GM13976 (cell line): Measurements from ENCODE around the gene RNF34.

ENCODE experiments used
- DNase-seq: peaks from one replicate; pipeline ENCODE4 v3.0.0; 2012; ENCODE audit warnings: low spot score
- in situ Hi-C: fragments of 300-500 bp; cut with MboI; formaldehyde crosslinking; loops from one replicate; pipeline ENCODE4 v1.12.0; 2022; ENCODE audit warnings: low sequenced_read_pairs, mixed read lengths, inconsistent platforms; ENCODE audit not compliant: unreplicated experiment
- TF ChIP-seq, protein P1 (sequence below): IDR thresholded peaks from 2 replicates; pipeline ENCODE4 v1.5.1; 2012; ENCODE audit warnings: borderline replicate concordance, mild to moderate bottlenecking; ENCODE audit not compliant: insufficient read depth; ENCODE audit errors: extremely low read depth, missing control alignments, control extremely low read depth

RNF34 gene

DNA sequence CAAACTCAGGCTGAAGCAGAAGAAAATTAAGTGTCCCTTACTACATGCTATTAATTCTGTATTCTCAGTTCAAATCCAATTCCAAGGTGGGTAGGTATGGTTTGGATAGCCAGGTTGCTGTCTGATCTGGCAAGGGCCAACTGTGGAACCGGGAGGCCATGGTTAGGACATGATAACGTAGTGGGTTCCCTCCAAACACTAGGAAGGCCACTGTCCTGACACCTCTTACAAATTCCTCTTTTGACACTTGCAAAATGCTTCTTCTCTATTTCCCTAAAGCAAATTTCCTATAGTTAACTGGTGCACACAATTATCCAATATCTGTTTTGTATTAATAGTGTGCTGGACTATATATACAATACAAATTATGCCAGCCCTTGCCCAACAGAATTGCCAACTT is 70.8 kb downstream of the RNF34 start:
- in situ Hi-C loops: no loop called here
- DNase-seq: no peak
- TF ChIP-seq, protein P1, sequence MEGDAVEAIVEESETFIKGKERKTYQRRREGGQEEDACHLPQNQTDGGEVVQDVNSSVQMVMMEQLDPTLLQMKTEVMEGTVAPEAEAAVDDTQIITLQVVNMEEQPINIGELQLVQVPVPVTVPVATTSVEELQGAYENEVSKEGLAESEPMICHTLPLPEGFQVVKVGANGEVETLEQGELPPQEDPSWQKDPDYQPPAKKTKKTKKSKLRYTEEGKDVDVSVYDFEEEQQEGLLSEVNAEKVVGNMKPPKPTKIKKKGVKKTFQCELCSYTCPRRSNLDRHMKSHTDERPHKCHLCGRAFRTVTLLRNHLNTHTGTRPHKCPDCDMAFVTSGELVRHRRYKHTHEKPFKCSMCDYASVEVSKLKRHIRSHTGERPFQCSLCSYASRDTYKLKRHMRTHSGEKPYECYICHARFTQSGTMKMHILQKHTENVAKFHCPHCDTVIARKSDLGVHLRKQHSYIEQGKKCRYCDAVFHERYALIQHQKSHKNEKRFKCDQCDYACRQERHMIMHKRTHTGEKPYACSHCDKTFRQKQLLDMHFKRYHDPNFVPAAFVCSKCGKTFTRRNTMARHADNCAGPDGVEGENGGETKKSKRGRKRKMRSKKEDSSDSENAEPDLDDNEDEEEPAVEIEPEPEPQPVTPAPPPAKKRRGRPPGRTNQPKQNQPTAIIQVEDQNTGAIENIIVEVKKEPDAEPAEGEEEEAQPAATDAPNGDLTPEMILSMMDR: no peak

DNA sequence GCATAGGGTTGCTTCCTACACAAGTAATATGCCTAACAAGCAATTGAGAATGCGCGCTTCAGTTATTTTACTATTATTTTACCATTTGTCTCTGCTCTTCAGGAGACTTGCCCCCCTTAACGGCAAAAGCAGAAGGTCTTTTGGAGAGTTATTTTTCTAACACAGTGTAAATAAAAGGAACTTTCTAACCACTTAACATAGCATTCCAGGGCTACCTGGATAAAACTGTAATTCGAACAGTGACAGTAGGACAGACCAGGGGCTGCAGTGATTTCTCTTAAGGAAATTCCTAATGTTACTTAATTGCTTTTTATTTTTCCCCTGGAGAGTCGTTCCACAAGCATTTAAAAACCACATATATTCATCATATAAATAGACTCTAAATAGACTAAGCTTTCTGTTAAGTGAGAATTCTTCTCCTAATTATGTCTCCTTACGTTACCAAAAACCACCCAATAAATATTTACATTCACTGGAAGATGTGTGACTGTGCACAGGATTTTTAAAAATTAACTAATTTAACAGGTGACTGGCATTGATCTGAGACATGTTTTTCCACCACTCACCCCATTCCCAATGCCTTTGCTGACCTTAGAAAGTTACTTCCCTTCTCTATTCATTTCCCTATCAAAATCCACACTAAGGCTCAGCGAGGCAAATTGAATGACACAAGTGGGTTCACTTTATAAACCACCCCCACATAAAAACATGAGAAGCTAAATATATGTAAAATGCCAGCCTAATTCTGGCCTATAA is 72.4 kb downstream of the RNF34 start:
- TF ChIP-seq, protein P1: no peak
- no peak for DNase-seq
- in situ Hi-C loops: no loop called here
